Transverse colon (tissue), 3 donors: Measurements from ENCODE around the gene DLL1.

ENCODE experiments used
- EP300 ChIP-seq: sonication (generic); formaldehyde crosslinking; IDR thresholded peaks from one replicate; pipeline ENCODE4 v1.6.1; 2017; ENCODE audit warnings: antibody characterized with exemption, low read depth
- TF ChIP-seq, protein P1 (sequence below), 5 experiments: fragments of 200-600 bp in 3 of 5; fragments of 450-650 bp in 2 of 5; sonication (generic) in 3 of 5; IDR thresholded peaks; 1 replicate in 2 of 5; 2 replicates in 3 of 5; pipeline ENCODE4 v1.5.1; 2016 to 2017; ENCODE audit warnings: antibody characterized with exemption in 5 of 5, inconsistent platforms in 3 of 5, mild to moderate bottlenecking in 2 of 5, moderate library complexity in 1 of 5

DNA sequence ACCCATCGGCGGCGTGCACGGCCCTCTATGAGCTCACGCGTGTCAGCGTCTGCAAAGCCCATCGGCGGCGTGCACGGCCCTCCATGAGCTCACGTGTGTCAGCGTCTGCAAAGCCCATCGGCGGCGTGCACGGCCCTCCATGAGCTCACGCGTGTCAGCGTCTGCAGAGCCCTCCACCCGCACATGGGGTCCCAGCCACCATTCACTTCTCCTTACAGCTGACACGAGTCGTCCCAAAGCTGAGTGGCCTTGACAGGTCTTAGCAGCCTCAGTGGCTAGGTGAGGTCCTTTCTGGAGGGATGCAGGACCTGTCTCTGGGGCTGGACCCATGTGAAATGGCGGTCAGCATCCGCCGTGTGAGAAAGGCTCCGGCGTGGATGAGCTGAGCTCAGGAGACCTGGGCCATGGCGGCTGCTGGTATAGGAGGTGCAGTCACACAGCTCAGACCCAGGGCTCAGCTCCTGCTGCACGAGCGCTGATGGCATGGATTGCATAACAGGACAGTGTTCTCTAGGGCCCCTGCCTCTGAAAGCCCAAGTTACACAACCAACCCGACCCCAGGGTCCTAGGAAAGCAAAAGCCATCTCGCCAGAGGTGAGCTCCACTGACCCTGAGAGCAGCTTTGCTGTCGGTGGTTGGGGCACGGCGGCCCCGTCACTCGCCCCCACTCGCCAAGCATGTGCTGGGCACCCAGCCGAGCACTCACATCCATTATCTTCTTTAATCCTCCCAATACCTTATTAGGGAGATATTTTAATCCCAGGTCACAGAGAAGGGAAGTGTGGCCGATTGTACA lies 38.9 kb downstream of the DLL1 start:
- TF ChIP-seq, protein P1, sequence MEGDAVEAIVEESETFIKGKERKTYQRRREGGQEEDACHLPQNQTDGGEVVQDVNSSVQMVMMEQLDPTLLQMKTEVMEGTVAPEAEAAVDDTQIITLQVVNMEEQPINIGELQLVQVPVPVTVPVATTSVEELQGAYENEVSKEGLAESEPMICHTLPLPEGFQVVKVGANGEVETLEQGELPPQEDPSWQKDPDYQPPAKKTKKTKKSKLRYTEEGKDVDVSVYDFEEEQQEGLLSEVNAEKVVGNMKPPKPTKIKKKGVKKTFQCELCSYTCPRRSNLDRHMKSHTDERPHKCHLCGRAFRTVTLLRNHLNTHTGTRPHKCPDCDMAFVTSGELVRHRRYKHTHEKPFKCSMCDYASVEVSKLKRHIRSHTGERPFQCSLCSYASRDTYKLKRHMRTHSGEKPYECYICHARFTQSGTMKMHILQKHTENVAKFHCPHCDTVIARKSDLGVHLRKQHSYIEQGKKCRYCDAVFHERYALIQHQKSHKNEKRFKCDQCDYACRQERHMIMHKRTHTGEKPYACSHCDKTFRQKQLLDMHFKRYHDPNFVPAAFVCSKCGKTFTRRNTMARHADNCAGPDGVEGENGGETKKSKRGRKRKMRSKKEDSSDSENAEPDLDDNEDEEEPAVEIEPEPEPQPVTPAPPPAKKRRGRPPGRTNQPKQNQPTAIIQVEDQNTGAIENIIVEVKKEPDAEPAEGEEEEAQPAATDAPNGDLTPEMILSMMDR (IDR thresholded peaks at IDR 0.05) = no peak
- no peak for TF ChIP-seq EP300
